ENCODE results near the gene ERMARD.

Gene ERMARD

DNA sequence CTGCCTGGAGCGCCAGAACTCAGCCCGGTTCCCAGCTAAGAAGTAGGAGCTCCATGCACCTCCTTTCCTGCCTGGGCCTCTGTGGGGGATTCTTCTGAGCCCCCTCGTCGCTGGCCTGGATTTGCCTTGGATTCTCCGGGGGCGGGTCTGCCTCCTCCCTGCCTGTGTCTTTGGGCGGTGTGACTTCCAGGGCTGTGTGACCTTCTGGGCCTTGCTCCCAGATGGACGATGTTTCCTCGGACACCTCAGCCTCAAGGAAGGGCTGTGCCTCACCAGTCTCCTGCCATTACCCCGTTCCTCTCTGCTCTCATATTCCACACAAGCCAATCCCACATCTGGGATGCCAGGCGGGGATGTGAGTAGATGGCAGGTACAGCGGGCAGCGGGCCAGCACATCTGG is 76.8 kb downstream of the ERMARD start:
- H3K4me1 Mint-ChIP-seq (ENCODE audit: low read depth), result peaks cover 1% of the 10 kb centered on the region
- no peaks in the 10 kb centered on the region for H3K36me3 Mint-ChIP-seq (ENCODE audit: low read depth)
- H3K27ac Mint-ChIP-seq, result no peak overlapping the region
- H3K4me3 Mint-ChIP-seq, result no peak overlapping the region
- H3K27me3 Mint-ChIP-seq (ENCODE audit: low read depth), result peaks cover 12% of the 10 kb centered on the region
- H3K9me3 Mint-ChIP-seq, result no peaks in the 10 kb centered on the region

DNA sequence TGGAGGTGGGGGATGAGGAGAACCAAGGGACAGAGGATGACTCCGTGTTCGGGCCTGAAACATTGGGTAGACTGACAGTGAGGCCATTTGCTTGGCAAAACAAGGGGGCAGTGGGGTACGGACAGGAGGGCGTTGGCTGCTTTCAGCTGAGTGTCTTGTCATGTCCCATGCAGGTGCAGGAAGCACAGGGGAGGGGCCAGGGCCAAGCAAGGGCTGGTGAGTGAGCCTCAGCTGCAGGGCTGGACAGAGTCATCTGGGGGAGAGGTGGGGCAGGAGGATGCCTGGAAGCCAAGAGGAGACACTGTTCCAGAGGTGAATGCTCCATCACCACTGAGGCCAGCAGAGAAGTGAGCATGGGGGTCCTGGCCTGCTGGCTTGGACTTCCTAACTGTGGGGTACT is 78.4 kb downstream of the ERMARD start:
- H3K36me3 Mint-ChIP-seq (ENCODE audit: low read depth), result no peaks in the 10 kb centered on the region
- H3K27me3 Mint-ChIP-seq (ENCODE audit: low read depth), result peaks cover 18% of the 10 kb centered on the region
- H3K9me3 Mint-ChIP-seq, result no peaks in the 10 kb centered on the region
- no peak overlapping the region for H3K27ac Mint-ChIP-seq
- H3K4me3 Mint-ChIP-seq, result no peak overlapping the region
- peaks cover 1% of the 10 kb centered on the region for H3K4me1 Mint-ChIP-seq (ENCODE audit: low read depth)

DNA sequence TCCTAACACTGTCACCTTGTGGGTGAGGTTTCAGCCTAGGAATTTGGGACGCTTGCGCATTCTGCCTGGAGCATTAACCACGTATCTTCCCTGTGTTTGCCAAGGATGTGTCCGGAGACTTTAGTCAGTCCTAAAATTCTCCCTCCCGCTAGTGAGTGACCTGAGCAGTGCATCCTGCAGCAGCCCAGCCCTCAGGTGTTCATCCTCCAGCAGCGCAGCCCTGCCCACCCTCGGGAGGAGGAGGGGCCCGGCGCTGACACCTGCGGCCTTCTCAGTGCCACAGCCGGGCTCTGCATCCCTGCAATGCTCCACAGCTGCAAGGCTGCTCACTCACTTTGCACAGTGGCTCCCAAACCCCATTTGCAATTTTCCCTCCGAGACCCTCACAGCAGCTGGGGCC is 79.5 kb downstream of the ERMARD start:
- Mint-ChIP-seq H3K36me3 (ENCODE audit: low read depth) (no peaks in the 10 kb centered on the region), H3K4me3 (no peak overlapping the region), H3K9me3 (no peaks in the 10 kb centered on the region), H3K4me1 (ENCODE audit: low read depth) (peaks cover 1% of the 10 kb centered on the region), H3K27ac (no peak overlapping the region), H3K27me3 (ENCODE audit: low read depth) (peaks cover 29% of the 10 kb centered on the region)
